H1 (cell line): ENCODE measurements around the gene TMEM86B. TPM values are rescaled to one million over a fixed set of nuclear protein-coding genes. Genes with fewer than 3 reads are reported as not detected.

Source experiments
- CTCF ChIA-PET: fragments of 300-600 bp; sonication (Branson Sonifier 250); formaldehyde crosslinking; loops from one replicate; lab custom pipeline; 2021; ENCODE audit not compliant: partially characterized antibody; lab: Charles Lee
- POLR2A ChIA-PET: fragments of 300-600 bp; sonication (Branson Sonifier 250); formaldehyde crosslinking; loops from one replicate; lab custom pipeline; 2021; ENCODE audit warnings: inconsistent platforms; ENCODE audit not compliant: partially characterized antibody; lab: Charles Lee
- DNase-seq, 2 experiments: peaks; one replicate each; pipeline versions ENCODE4 v3.0.0 to v3.0.0-alpha.2; 2010 to 2022; ENCODE audit warnings: low spot score in 2 of 2, low read depth in 1 of 2, mixed read lengths in 1 of 2
- FAIRE-seq: peaks from 2 replicates; lab custom pipeline; 2011; peaks lifted over from hg19 to GRCh38; lab: Jason Lieb, UNC
- H2AFZ ChIP-seq: 2 replicates; pipeline ENCODE4 v1.8.1; 2012; ENCODE audit warnings: low read length, inconsistent platforms
- H2AK5ac ChIP-seq: 2 replicates; pipeline ENCODE4 v1.6.1; 2013; ENCODE audit warnings: low read depth, low read length
- H2BK120ac ChIP-seq: replicated peaks from 2 replicates; pipeline ENCODE3; 2013; ENCODE audit warnings: low read depth, low read length, inconsistent platforms
- H2BK12ac ChIP-seq: 2 replicates; pipeline ENCODE4 v1.6.1; 2013; ENCODE audit warnings: low read depth, low read length
- H2BK15ac ChIP-seq: 2 replicates; pipeline ENCODE4 v1.6.1; 2013; ENCODE audit warnings: low read length
- H2BK20ac ChIP-seq: 2 replicates; pipeline ENCODE4 v1.6.1; 2013; ENCODE audit warnings: low read length
- H2BK5ac ChIP-seq: 2 replicates; pipeline ENCODE4 v1.6.1; 2013; ENCODE audit warnings: low read depth, low read length
- H3K14ac ChIP-seq: 2 replicates; pipeline ENCODE4 v1.6.1; 2013; ENCODE audit warnings: inconsistent platforms; ENCODE audit not compliant: insufficient read length
- H3K18ac ChIP-seq: 2 replicates; pipeline ENCODE4 v1.6.1; 2013; ENCODE audit warnings: low read length; ENCODE audit errors: extremely low read depth
- H3K23ac ChIP-seq: 2 replicates; pipeline ENCODE4 v1.6.1; 2013; ENCODE audit warnings: inconsistent platforms; ENCODE audit not compliant: insufficient read length
- H3K23me2 ChIP-seq: 2 replicates; pipeline ENCODE4 v1.6.1; 2013; ENCODE audit warnings: low read depth, low read length
- H3K27ac ChIP-seq: 2 replicates; pipeline ENCODE4 v1.6.1; 2011; ENCODE audit warnings: low read depth, low read length, inconsistent platforms
- H3K27me3 ChIP-seq, 4 experiments: replicated peaks in 1 of 4; 1 replicate in 1 of 4; 2 replicates in 3 of 4; pipeline versions ENCODE4 v1.6.1 to v1.8.1; 2011 to 2013; ENCODE audit warnings: low read length in 3 of 4, mild to moderate bottlenecking in 3 of 4, inconsistent platforms in 2 of 4, mixed read lengths in 2 of 4, moderate library complexity in 1 of 4; ENCODE audit not compliant: control insufficient read depth in 3 of 4, insufficient read depth in 3 of 4; ENCODE audit errors: extremely low read depth in 1 of 4
- H3K36me3 ChIP-seq, 4 experiments: 2 replicates each; pipeline versions ENCODE4 v1.6.1 to v1.8.1; 2011 to 2013; ENCODE audit warnings: mild to moderate bottlenecking in 4 of 4, low read length in 3 of 4, moderate library complexity in 2 of 4, control low read depth in 1 of 4, inconsistent platforms in 1 of 4; ENCODE audit not compliant: insufficient read depth in 4 of 4, control insufficient read depth in 2 of 4
- H3K4ac ChIP-seq: replicated peaks from 2 replicates; pipeline ENCODE3; 2013; ENCODE audit warnings: low read length, low read depth, mixed read lengths, inconsistent platforms; ENCODE audit not compliant: insufficient read length
- H3K4me1 ChIP-seq, 4 experiments: replicated peaks in 1 of 4; 1 replicate in 1 of 4; 2 replicates in 3 of 4; pipeline versions ENCODE4 v1.6.1 to v1.8.1; 2011 to 2013; ENCODE audit warnings: low read length in 3 of 4, inconsistent platforms in 2 of 4, mixed read lengths in 1 of 4; ENCODE audit not compliant: insufficient read depth in 4 of 4, control insufficient read depth in 3 of 4
- H3K4me2 ChIP-seq, 2 experiments: 2 replicates each; pipeline versions ENCODE4 v1.6.1 to v1.8.1; 2011 to 2013; ENCODE audit warnings: low read depth in 2 of 2, low read length in 2 of 2, control low read depth in 1 of 2, inconsistent platforms in 1 of 2, mild to moderate bottlenecking in 1 of 2; ENCODE audit not compliant: insufficient read depth in 1 of 2
- H3K4me3 ChIP-seq, 4 experiments: fragments of 200-600, 300-600 bp in 1 of 4; sonication (generic), shearing (Covaris generic), sonication (Bioruptor Twin) in 1 of 4; 2 replicates each; pipeline versions ENCODE4 v1.5.1 to v1.8.1; 2011 to 2016; ENCODE audit warnings: low read length in 4 of 4, low read depth in 3 of 4, control low read depth in 2 of 4, inconsistent platforms in 2 of 4, mild to moderate bottlenecking in 2 of 4, mixed read lengths in 1 of 4, moderate library complexity in 1 of 4; ENCODE audit not compliant: insufficient read depth in 2 of 4; ENCODE audit errors: extremely low read depth in 1 of 4
- H3K56ac ChIP-seq: replicated peaks from 2 replicates; pipeline ENCODE3; 2013; ENCODE audit warnings: low read depth, mild to moderate bottlenecking, mixed read lengths, low read length, inconsistent platforms; ENCODE audit not compliant: insufficient read length
- H3K79me1 ChIP-seq: 2 replicates; pipeline ENCODE4 v1.6.1; 2013; ENCODE audit warnings: low read depth, low read length, control low read depth
- H3K79me2 ChIP-seq, 2 experiments: 2 replicates each; pipeline versions ENCODE4 v1.6.1 to v1.8.1; 2012 to 2013; ENCODE audit warnings: low read length in 2 of 2, mild to moderate bottlenecking in 2 of 2, inconsistent platforms in 1 of 2; ENCODE audit not compliant: insufficient read depth in 2 of 2, control insufficient read depth in 1 of 2
- H3K9ac ChIP-seq, 4 experiments: replicated peaks in 1 of 4; 1 replicate in 1 of 4; 2 replicates in 3 of 4; pipeline versions ENCODE4 v1.6.1 to v1.8.1; 2011 to 2013; ENCODE audit warnings: low read depth in 3 of 4, low read length in 3 of 4, control low read depth in 2 of 4, mild to moderate bottlenecking in 2 of 4, moderate library complexity in 2 of 4, inconsistent platforms in 1 of 4; ENCODE audit errors: extremely low read depth in 1 of 4
- H3K9me3 ChIP-seq, 2 experiments: 2 replicates each; pipeline versions ENCODE4 v1.6.1 to v1.8.1; 2012 to 2013; ENCODE audit warnings: mild to moderate bottlenecking in 2 of 2, moderate library complexity in 2 of 2, control low read depth in 1 of 2, inconsistent platforms in 1 of 2, low read depth in 1 of 2, low read length in 1 of 2, mixed read lengths in 1 of 2; ENCODE audit not compliant: insufficient read depth in 2 of 2
- H4K20me1 ChIP-seq, 2 experiments: replicated peaks in 1 of 2; 2 replicates each; pipeline versions ENCODE3 to v1.8.1; 2011 to 2013; ENCODE audit warnings: inconsistent platforms in 2 of 2, low read length in 2 of 2, mild to moderate bottlenecking in 1 of 2; ENCODE audit not compliant: insufficient read depth in 2 of 2, control insufficient read depth in 1 of 2
- H4K5ac ChIP-seq: 2 replicates; pipeline ENCODE4 v1.6.1; 2013; ENCODE audit warnings: low read length, low read depth, mixed read lengths, inconsistent platforms; ENCODE audit not compliant: insufficient read length
- H4K8ac ChIP-seq: 2 replicates; pipeline ENCODE4 v1.8.0; 2013; ENCODE audit warnings: mild to moderate bottlenecking, moderate library complexity, low read length, inconsistent platforms; ENCODE audit not compliant: insufficient read depth; ENCODE audit errors: extremely low read depth
- H4K91ac ChIP-seq: replicated peaks from 2 replicates; pipeline ENCODE3; 2013; ENCODE audit warnings: low read length, mixed read lengths, inconsistent platforms; ENCODE audit not compliant: insufficient read length
- CREB1 ChIP-seq: IDR thresholded peaks from 2 replicates; pipeline ENCODE4 v1.6.1; 2012; ENCODE audit warnings: inconsistent platforms
- HDAC2 ChIP-seq, 2 experiments: fragments of 300-600 bp in 1 of 2; sonication (generic) in 1 of 2; IDR thresholded peaks; 2 replicates each; pipeline ENCODE4 v1.6.1; 2011 to 2012; ENCODE audit warnings: low read depth in 2 of 2, low read length in 2 of 2, mild to moderate bottlenecking in 2 of 2, moderate library complexity in 2 of 2, borderline replicate concordance in 1 of 2, inconsistent platforms in 1 of 2
- NRF1 ChIP-seq: IDR thresholded peaks from 2 replicates; pipeline ENCODE4 v1.6.1; 2011; ENCODE audit warnings: mild to moderate bottlenecking, low read depth, low read length, improper control_type of control experiment
- RAD21 ChIP-seq, 2 experiments: IDR thresholded peaks in 1 of 2; conservative IDR thresholded peaks in 1 of 2; 2 replicates each; pipeline ENCODE4 v1.6.1; 2011; ENCODE audit warnings: low read depth in 2 of 2, low read length in 2 of 2, improper control_type of control experiment in 1 of 2, inconsistent platforms in 1 of 2, mild to moderate bottlenecking in 1 of 2, moderate library complexity in 1 of 2
- SP2 ChIP-seq: IDR thresholded peaks from 2 replicates; pipeline ENCODE4 v1.6.1; 2012; ENCODE audit warnings: mild to moderate bottlenecking, low read length, inconsistent platforms
- SP4 ChIP-seq: IDR thresholded peaks from 2 replicates; pipeline ENCODE4 v1.6.1; 2012; ENCODE audit warnings: low read length, inconsistent platforms
- WGBS, 2 experiments: shearing (Covaris generic) in 1 of 2; methylation state at CpG; one replicate each; pipeline versions ENCODE4 v1.1.6 to v1.1.7; 2013 to 2015; ENCODE audit warnings: low lambda C conversion rate in 2 of 2, mixed read lengths in 2 of 2, inconsistent platforms in 1 of 2, low coverage in 1 of 2, missing lambda C conversion rate in 1 of 2; ENCODE audit not compliant: insufficient replicate concordance in 2 of 2, insufficient coverage in 1 of 2, insufficient read length in 1 of 2; ENCODE audit errors: extremely low coverage in 1 of 2, missing lambda C conversion rate in 1 of 2; 5-methylcytosine and 5-hydroxymethylcytosine counted together
- polyA plus RNA-seq, 7 experiments: library from polyadenylated mRNA; depleted of rRNA in 3 of 7; stranded (reverse) in 5 of 7; unstranded in 2 of 7; fragments of >200 nt in 5 of 7; fragments of 200-250 nt in 2 of 7; gene quantifications; 1 replicate in 5 of 7; 2 replicates in 1 of 7; 4 replicates in 1 of 7; pipeline versions ENCODE4 v1.2.1 to v1.2.3, GENCODE V29; 2011 to 2013; ENCODE audit warnings: missing spikeins in 2 of 7, mixed read lengths in 2 of 7
- total RNA-seq: library from RNA; stranded (reverse); fragmentation: NEBNext Ultra II Directional; extraction: Animal tissue kit (Norgen Biotek cat#: 25700); gene quantifications from 2 replicates; pipeline ENCODE4 v1.2.1, GENCODE V29; 2021

The TMEM86B gene
- total and polyA plus RNA-seq, 2 of the 8 experiments (the other 6 are each of a cell fraction or from before 2014, with no cell fraction given), result 2.0 to 2.9 TPM

GRCh38 chr19:55224038-55224665 lies 4.4 kb downstream of the TMEM86B start:
- no peak overlapping the region for H4K91ac ChIP-seq
- ChIA-PET CTCF (no interaction called here), POLR2A (no interaction called here)
- no peak overlapping the region for H3K4me3 ChIP-seq
- H3K9ac ChIP-seq, result no peak overlapping the region
- H3K27me3 ChIP-seq, result no peaks in the 10 kb centered on the region
- no peak overlapping the region for H3K18ac ChIP-seq
- H2BK120ac ChIP-seq, result no peak overlapping the region
- no peak overlapping the region for H2BK20ac ChIP-seq
- H3K56ac ChIP-seq, result no peak overlapping the region
- no peaks in the 10 kb centered on the region for H3K4me1 ChIP-seq
- WGBS, 2 experiments, result 95% methylated on average over 26 of the region's 26 CpGs; no CpG with 5 or more reads in 1 of the 2 experiments
- TF ChIP-seq SP4, result no peak
- TF ChIP-seq SP2, result no peak
- TF ChIP-seq CREB1, result no peak
- no peak for TF ChIP-seq NRF1
- no peak for TF ChIP-seq HDAC2 (IDR thresholded peaks at IDR 0.05; ENCODE audit: borderline replicate concordance in 1 of 2, low read depth in 2 of 2, low read length in 2 of 2)
- no peak for TF ChIP-seq RAD21 (IDR thresholded peaks at IDR 0.05 in 1 of 2, conservative IDR thresholded peaks at IDR 0.05 in 1 of 2; ENCODE audit: low read depth in 2 of 2, low read length in 2 of 2)
- no peak overlapping the region for H3K27ac ChIP-seq
- H4K5ac ChIP-seq, result no peak overlapping the region
- no peaks in the 10 kb centered on the region for H3K23me2 ChIP-seq
- H3K9me3 ChIP-seq, result peaks cover 4 to 6% of the 10 kb centered on the region in 2 experiments; a peak in 3 of 4 replicates
- H2AK5ac ChIP-seq, result no peak overlapping the region
- DNase-seq, result no peak
- no peak overlapping the region for H3K4ac ChIP-seq
- H3K36me3 ChIP-seq, result no peaks in the 10 kb centered on the region
- H2BK5ac ChIP-seq, result peak overlapping the region; percentile 83; the same call in 1 of the 2 replicates
- no peak overlapping the region for H4K8ac ChIP-seq
- no peaks in the 10 kb centered on the region for H3K79me1 ChIP-seq
- no peak overlapping the region for H2BK12ac ChIP-seq
- no peak overlapping the region for H2BK15ac ChIP-seq
- H3K79me2 ChIP-seq, result no peaks in the 10 kb centered on the region
- no peak for FAIRE-seq
- H2AFZ ChIP-seq, result no peak overlapping the region
- no peak overlapping the region for H3K23ac ChIP-seq
- no peak overlapping the region for H3K4me2 ChIP-seq
- no peak overlapping the region for H3K14ac ChIP-seq
- peaks cover 3 to 13% of the 10 kb centered on the region in 2 experiments for H4K20me1 ChIP-seq
